WERI-Rb-1 (cell line): Measurements from ENCODE around the gene PPP1R16B.
A peak's percentile ranks its signal among the peaks of the same experiment; 100 is the strongest.

Experiments used
- DNase-seq: peaks from one replicate; pipeline ENCODE4 v3.0.0-alpha.2; 2020
- H3K27ac ChIP-seq: fragments of 250-450 bp; sonication (Bioruptor Pico); 2 replicates; pipeline ENCODE4 v1.5.1; 2020; ENCODE audit warnings: mild to moderate bottlenecking, moderate library complexity
- H3K27me3 ChIP-seq: fragments of 250-450 bp; sonication (Bioruptor Pico); 2 replicates; pipeline ENCODE4 v1.5.1; 2021; ENCODE audit warnings: mild to moderate bottlenecking, low read depth, moderate library complexity; ENCODE audit not compliant: insufficient read depth, severe bottlenecking
- H3K36me3 ChIP-seq: fragments of 250-450 bp; sonication (Bioruptor Pico); 2 replicates; pipeline ENCODE4 v1.5.1; 2020; ENCODE audit warnings: mild to moderate bottlenecking, moderate library complexity
- H3K4me3 ChIP-seq: 2 replicates; pipeline ENCODE4 v1.5.1; 2011; ENCODE audit warnings: low read depth, mild to moderate bottlenecking, control low read depth, low read length
- H3K9me3 ChIP-seq: fragments of 250-450 bp; sonication (Bioruptor Pico); 2 replicates; pipeline ENCODE4 v1.5.1; 2021; ENCODE audit warnings: mild to moderate bottlenecking, moderate library complexity; ENCODE audit not compliant: severe bottlenecking
- TF ChIP-seq, protein P1 (sequence below): IDR thresholded peaks from 2 replicates; pipeline ENCODE4 v1.5.1; 2011; ENCODE audit warnings: low read depth, mild to moderate bottlenecking, control low read depth, inconsistent platforms, low read length

PPP1R16B gene

DNA sequence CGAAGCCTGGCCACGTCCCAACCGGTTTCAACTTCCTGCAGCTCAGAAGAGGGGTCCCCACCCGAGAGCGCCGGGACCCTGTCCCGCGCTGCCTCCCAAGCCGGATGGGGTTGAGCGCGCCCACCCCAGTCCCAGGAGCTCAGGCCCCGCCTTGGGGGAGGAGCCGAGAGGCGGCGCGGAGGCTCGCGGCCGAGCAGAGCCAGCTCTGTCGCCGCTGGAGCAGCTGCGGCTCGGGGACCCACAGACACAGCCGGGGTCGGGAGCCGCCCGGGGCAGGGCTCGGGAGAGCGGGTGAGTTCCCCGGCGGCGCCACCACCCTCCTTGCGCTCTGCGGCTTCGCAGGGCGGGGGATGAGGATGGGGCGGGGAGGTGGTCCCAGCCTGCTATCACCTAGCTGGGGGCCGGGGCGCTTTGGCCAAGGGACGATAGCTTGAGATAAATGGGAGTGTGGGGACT lies at the start of gene PPP1R16B:
Gene PPP1R16B, plus strand, starts transcription at position 196 of the 456 bp plus-strand sequence. CDS start 30,229 bp downstream, outside the sequence.
- TF ChIP-seq, protein P1, sequence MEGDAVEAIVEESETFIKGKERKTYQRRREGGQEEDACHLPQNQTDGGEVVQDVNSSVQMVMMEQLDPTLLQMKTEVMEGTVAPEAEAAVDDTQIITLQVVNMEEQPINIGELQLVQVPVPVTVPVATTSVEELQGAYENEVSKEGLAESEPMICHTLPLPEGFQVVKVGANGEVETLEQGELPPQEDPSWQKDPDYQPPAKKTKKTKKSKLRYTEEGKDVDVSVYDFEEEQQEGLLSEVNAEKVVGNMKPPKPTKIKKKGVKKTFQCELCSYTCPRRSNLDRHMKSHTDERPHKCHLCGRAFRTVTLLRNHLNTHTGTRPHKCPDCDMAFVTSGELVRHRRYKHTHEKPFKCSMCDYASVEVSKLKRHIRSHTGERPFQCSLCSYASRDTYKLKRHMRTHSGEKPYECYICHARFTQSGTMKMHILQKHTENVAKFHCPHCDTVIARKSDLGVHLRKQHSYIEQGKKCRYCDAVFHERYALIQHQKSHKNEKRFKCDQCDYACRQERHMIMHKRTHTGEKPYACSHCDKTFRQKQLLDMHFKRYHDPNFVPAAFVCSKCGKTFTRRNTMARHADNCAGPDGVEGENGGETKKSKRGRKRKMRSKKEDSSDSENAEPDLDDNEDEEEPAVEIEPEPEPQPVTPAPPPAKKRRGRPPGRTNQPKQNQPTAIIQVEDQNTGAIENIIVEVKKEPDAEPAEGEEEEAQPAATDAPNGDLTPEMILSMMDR = no peak
- Histone ChIP-seq H3K36me3 (no peaks in the 10 kb centered on the region), H3K9me3 (no peaks in the 10 kb centered on the region), H3K4me3 (peak within 1 kb of the TSS; percentile 72), H3K27me3 (peaks cover 7% of the 10 kb centered on the region), H3K27ac (no peak within 1 kb of the TSS)
- DNase-seq = peak; percentile 47

DNA sequence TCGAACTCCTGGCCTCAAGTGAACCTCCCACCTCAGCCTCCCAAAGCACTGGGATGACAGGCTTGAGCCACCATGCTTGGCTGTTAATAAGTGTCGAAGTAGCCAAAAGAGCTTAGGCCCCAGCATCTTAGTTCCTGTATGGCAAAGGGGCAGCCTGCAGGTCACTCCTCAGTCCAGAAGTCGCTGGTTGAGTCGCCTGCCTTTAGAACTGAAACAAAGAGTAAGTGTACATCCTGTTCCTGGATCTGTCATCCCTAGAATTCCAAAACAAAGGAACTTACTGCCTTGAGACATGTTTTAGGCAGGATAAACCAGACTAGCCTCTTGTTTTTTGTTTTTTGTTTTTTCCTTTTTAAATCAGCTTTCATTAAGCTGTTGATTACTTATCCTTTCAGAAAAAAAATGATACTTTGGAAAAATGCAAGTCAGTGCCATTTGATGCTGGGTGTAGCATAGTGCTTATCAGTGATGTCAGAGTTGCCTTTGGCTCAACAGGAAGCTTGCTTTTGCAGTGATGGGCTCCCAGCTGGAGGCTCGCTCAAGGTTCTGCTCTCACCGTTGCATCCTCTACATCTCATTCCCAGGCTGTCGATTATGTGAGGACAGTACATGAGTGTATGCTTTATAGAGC lies 48.2 kb upstream of the PPP1R16B start:
- Histone ChIP-seq H3K27me3 (no peaks in the 10 kb centered on the region), H3K36me3 (peaks cover 63% of the 10 kb centered on the region), H3K27ac (no peak overlapping the region), H3K4me3 (no peak overlapping the region), H3K9me3 (no peaks in the 10 kb centered on the region)
- TF ChIP-seq, protein P1 = no peak
- DNase-seq = no peak

- Histone ChIP-seq H3K36me3 (peaks cover 69% of the 10 kb centered on the region), H3K4me3 (no peak overlapping the region), H3K9me3 (no peaks in the 10 kb centered on the region), H3K27me3 (no peaks in the 10 kb centered on the region), H3K27ac (no peak overlapping the region)
- no peak for DNase-seq
- TF ChIP-seq, protein P1 = no peak
Measured at GRCh38 chr20:38759106-38759505, 46.4 kb upstream of the PPP1R16B start.

DNA sequence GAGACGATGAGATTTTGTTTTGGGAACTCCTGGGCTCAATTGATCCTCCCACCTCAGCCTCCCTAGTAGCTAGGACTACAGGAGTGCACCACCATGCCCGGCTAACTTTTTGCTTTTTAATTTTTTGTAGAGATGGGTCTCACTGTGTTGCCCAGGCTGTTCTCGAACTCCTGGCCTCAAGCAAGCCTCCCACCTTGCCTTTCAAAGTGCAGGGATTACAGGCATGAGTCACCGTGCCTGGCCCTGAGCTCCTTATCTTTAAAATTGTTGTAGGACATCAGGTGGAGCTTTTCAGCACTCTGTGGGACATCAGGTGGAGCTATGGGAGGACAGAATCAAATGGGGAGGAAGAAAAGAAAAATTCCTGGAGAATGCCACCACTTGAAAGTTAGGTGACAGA lies 44.5 kb upstream of the PPP1R16B start:
- TF ChIP-seq, protein P1 = no peak
- Histone ChIP-seq H3K36me3 (peaks cover 68% of the 10 kb centered on the region), H3K9me3 (no peaks in the 10 kb centered on the region), H3K27me3 (no peaks in the 10 kb centered on the region), H3K27ac (no peak overlapping the region), H3K4me3 (no peak overlapping the region)
- no peak for DNase-seq

GRCh38 chr20:38762174-38762573 lies 43.3 kb upstream of the PPP1R16B start:
- TF ChIP-seq, protein P1 = no peak
- Histone ChIP-seq H3K4me3 (no peak overlapping the region), H3K27ac (no peak overlapping the region), H3K36me3 (peaks cover 61% of the 10 kb centered on the region), H3K9me3 (no peaks in the 10 kb centered on the region), H3K27me3 (no peaks in the 10 kb centered on the region)
- no peak for DNase-seq

- no peaks in the 10 kb centered on the region for H3K27me3 ChIP-seq
- DNase-seq = no peak
- H3K9me3 ChIP-seq = no peaks in the 10 kb centered on the region
- TF ChIP-seq, protein P1 = no peak
- peaks cover 58% of the 10 kb centered on the region for H3K36me3 ChIP-seq
- no peak overlapping the region for H3K4me3 ChIP-seq
- H3K27ac ChIP-seq = no peak overlapping the region
Measured at GRCh38 chr20:38763616-38764015, 41.9 kb upstream of the PPP1R16B start.
